Chondrocyte (in vitro differentiated cells): Measurements from ENCODE around the gene HAGH. TPM values are rescaled to one million over a fixed set of nuclear protein-coding genes. Genes with fewer than 3 reads are reported as not detected.

Experiments
- DNase-seq: peaks from one replicate; pipeline ENCODE4 v3.0.0; 2021; ENCODE audit warnings: mixed read lengths, low spot score
- H3K27ac Mint-ChIP-seq: one replicate; pipeline ENCODE4 v1.8.0; 2021; ENCODE audit warnings: mild to moderate bottlenecking, moderate library complexity, mixed read lengths; ENCODE audit not compliant: unreplicated experiment
- H3K27me3 Mint-ChIP-seq: 2 replicates; pipeline ENCODE4 v1.8.0; 2021; ENCODE audit warnings: low read depth, mixed read lengths
- H3K36me3 Mint-ChIP-seq: 2 replicates; pipeline ENCODE4 v1.8.0; 2021; ENCODE audit warnings: low read depth, mixed read lengths
- H3K4me1 Mint-ChIP-seq: 2 replicates; pipeline ENCODE4 v1.8.0; 2021; ENCODE audit warnings: low read depth, mild to moderate bottlenecking, mixed read lengths
- H3K4me3 Mint-ChIP-seq: one replicate; pipeline ENCODE4 v1.8.0; 2021; ENCODE audit warnings: mild to moderate bottlenecking, moderate library complexity, mixed read lengths; ENCODE audit not compliant: unreplicated experiment
- H3K9me3 Mint-ChIP-seq: 2 replicates; pipeline ENCODE4 v1.8.0; 2021; ENCODE audit warnings: low read depth, mixed read lengths
- CTCF ChIP-seq: fragments of 200-600 bp; sonication (generic); IDR thresholded peaks from 2 replicates; pipeline ENCODE4 v1.5.0; 2021; ENCODE audit warnings: antibody characterized with exemption, mild to moderate bottlenecking, moderate library complexity
- total RNA-seq: library from RNA; stranded (reverse); gene quantifications from 3 replicates; pipeline ENCODE4 v1.2.1, GENCODE V29; 2021

Gene HAGH
- total RNA-seq, 1 donor from 2014 or later = 55.1 TPM

DNA sequence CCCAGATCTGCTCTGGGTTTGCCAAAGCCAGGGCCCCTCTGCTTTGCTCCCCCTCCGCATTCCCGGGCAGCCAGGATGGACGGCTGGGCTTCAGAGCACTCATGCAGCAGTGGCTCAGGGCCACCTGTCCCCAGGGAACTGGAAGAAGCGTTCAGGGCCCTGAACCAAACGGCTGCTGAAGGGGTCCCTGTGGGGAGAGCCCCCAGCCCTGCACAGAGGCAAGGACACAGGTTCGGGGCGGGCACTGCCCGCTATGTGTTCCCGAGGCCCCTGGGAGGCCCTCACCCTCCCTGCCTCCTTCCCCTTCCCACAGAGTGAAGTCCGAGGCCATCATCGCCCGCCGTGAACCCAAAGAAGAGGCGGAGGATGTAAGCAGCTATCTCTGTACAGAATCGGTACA is 65.7 kb downstream of the HAGH start:
- Mint-ChIP-seq H3K4me3 (no peak overlapping the region), H3K9me3 (no peaks in the 10 kb centered on the region), H3K36me3 (peaks cover 9% of the 10 kb centered on the region), H3K4me1 (no peaks in the 10 kb centered on the region), H3K27ac (no peak overlapping the region), H3K27me3 (no peaks in the 10 kb centered on the region)
- DNase-seq = no peak
- no peak for TF ChIP-seq CTCF

GRCh38 chr16:1759511-1759910 is 67.1 kb downstream of the HAGH start:
- Mint-ChIP-seq H3K9me3 (no peaks in the 10 kb centered on the region), H3K36me3 (peaks cover 13% of the 10 kb centered on the region), H3K27ac (no peak overlapping the region), H3K27me3 (no peaks in the 10 kb centered on the region), H3K4me1 (no peaks in the 10 kb centered on the region), H3K4me3 (no peak overlapping the region)
- TF ChIP-seq CTCF = no peak
- no peak for DNase-seq

DNA sequence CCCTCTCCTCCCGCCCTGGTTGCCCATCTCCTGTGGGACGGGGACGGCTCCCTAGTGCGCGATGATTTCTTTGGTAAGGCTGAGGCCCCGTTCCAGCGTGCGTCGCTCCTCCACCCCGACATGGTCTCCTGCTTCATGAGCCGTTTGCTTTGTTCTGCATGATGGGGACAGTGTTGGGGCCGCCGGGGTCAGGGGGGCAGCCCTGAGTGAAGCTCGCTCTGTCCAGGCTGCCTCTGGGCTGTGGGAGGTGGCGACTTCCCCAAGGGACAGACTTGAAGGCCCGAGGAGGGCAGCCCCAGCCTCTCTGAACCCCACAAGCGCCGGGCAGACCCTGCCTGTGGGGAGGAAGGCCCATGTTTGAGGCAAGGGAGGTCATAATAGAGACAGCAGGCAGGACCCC is 67.7 kb downstream of the HAGH start:
- Mint-ChIP-seq H3K9me3 (no peaks in the 10 kb centered on the region), H3K36me3 (peaks cover 13% of the 10 kb centered on the region), H3K4me1 (no peaks in the 10 kb centered on the region), H3K27ac (no peak overlapping the region), H3K27me3 (no peaks in the 10 kb centered on the region), H3K4me3 (no peak overlapping the region)
- TF ChIP-seq CTCF = no peak
- no peak for DNase-seq

DNA sequence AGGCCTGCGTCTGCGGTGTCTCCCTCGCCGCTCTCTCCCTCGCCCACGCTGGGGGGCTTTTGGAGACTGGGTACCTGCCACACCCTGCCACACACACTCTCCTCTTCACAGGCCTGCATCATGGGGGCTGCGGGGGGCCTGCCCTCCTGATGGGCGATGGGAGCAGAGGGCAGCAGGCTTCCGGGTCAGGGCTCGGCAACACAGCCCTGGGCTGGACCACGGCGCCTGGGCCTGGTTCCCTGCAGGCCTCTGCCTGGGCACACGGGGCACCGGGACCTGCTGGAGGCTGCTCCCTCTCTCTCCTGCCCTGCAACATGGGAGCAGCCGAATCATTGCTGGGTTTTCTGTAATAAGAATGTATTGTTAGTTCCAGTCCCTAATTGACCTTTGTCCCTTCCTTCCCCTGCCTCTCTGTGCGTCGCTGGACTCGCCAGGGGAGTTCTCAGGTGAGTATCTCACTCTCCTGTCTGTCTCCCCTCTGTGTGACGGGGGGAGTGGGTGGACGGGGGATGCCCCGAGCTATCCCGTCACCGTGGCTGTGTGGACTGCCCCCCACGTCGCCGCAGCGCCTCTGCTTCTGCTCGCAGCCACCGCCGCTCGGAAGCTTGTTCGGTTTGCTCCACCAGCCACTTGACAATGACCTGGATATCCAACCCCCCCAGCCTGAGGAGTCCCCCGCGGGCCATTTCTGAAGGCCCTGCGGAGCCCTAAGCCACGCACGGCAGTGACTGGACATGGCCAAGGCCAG is 68.7 kb downstream of the HAGH start:
- H3K36me3 Mint-ChIP-seq = peaks cover 14% of the 10 kb centered on the region
- no peaks in the 10 kb centered on the region for H3K27me3 Mint-ChIP-seq
- TF ChIP-seq CTCF = no peak
- H3K4me1 Mint-ChIP-seq = no peaks in the 10 kb centered on the region
- no peak overlapping the region for H3K27ac Mint-ChIP-seq
- no peak overlapping the region for H3K4me3 Mint-ChIP-seq
- DNase-seq = no peak
- H3K9me3 Mint-ChIP-seq = no peaks in the 10 kb centered on the region

Other genes starting within 250 kb of the HAGH start
- gene IFT140, start 214.8 kb downstream of the HAGH start, total RNA-seq = 15.0 to 23.2 TPM (median 17.8 TPM) in 3 replicates
- 17.8 to 21.2 TPM (median 20.5 TPM) in 3 replicates for gene CRAMP1, start 214.5 kb downstream of the HAGH start, total RNA-seq
- gene JPT2, start 148.5 kb downstream of the HAGH start, total RNA-seq = 59.2 to 65.9 TPM (median 63.0 TPM) in 3 replicates
- 53.8 to 66.0 TPM (median 56.4 TPM) in 3 replicates for gene MAPK8IP3, start 120.6 kb downstream of the HAGH start, total RNA-seq
- 51.0 to 62.9 TPM (median 53.8 TPM) in 3 replicates for gene NME3, start 55.3 kb downstream of the HAGH start, total RNA-seq
- gene EME2, start 54.0 kb downstream of the HAGH start, total RNA-seq = 16.9 to 28.4 TPM (median 19.7 TPM) in 3 replicates
- gene MRPS34, start 53.7 kb downstream of the HAGH start, total RNA-seq = 54.5 to 78.7 TPM (median 60.4 TPM) in 3 replicates
- gene SPSB3, start 44.3 kb downstream of the HAGH start, total RNA-seq = 30.8 to 32.1 TPM (median 31.5 TPM) in 3 replicates
- gene NUBP2, start 43.9 kb downstream of the HAGH start, total RNA-seq = 36.5 to 46.0 TPM (median 40.7 TPM) in 3 replicates
- 0.12 to 0.31 TPM in 2 of 3 replicates, not detected in the other for gene IGFALS, start 33.1 kb downstream of the HAGH start, total RNA-seq
- 25.8 to 27.1 TPM (median 25.9 TPM) in 3 replicates for gene FAHD1, start 381 bp upstream of the HAGH start, total RNA-seq
- gene MEIOB, start 45.3 kb upstream of the HAGH start, total RNA-seq = 1.1 to 1.3 TPM (median 1.2 TPM) in 3 replicates
- gene HS3ST6, start 91.6 kb upstream of the HAGH start, total RNA-seq = not detected in 3 replicates
- 18.3 to 19.1 TPM (median 18.8 TPM) in 3 replicates for gene MSRB1, start 116.4 kb upstream of the HAGH start, total RNA-seq
- not detected in 3 replicates for gene RPL3L, start 127.9 kb upstream of the HAGH start, total RNA-seq
- gene NDUFB10, start 132.7 kb upstream of the HAGH start, total RNA-seq = 97.9 to 131 TPM (median 110 TPM) in 3 replicates
- gene RPS2, start 138.0 kb upstream of the HAGH start, total RNA-seq = 1,605 to 1,878 TPM (median 1,662 TPM) in 3 replicates
- not detected in 3 replicates for gene RNF151, start 140.0 kb upstream of the HAGH start, total RNA-seq
- 20.9 to 40.1 TPM (median 21.6 TPM) in 3 replicates for gene TBL3, start 145.2 kb upstream of the HAGH start, total RNA-seq
- 0.25 to 0.48 TPM (median 0.26 TPM) in 3 replicates for gene NOXO1, start 154.6 kb upstream of the HAGH start, total RNA-seq
- gene GFER, start 157.4 kb upstream of the HAGH start, total RNA-seq = 17.0 to 19.7 TPM (median 17.5 TPM) in 3 replicates
- gene SYNGR3, start 163.1 kb upstream of the HAGH start, total RNA-seq = 0.39 to 0.74 TPM (median 0.67 TPM) in 3 replicates
- 39.0 to 43.4 TPM (median 41.7 TPM) in 3 replicates for gene ZNF598, start 183.0 kb upstream of the HAGH start, total RNA-seq
- gene NPW, start 193.0 kb upstream of the HAGH start, total RNA-seq = 1.1 to 3.7 TPM (median 2.5 TPM) in 3 replicates
- 61.5 to 89.4 TPM (median 87.0 TPM) in 3 replicates for gene NHERF2, start 200.1 kb upstream of the HAGH start, total RNA-seq
- 12.6 to 15.4 TPM (median 14.2 TPM) in 3 replicates for gene NTHL1, start 221.0 kb upstream of the HAGH start, total RNA-seq
- gene TSC2, start 221.2 kb upstream of the HAGH start, total RNA-seq = 107 to 158 TPM (median 108 TPM) in 3 replicates